Stomach (tissue), 9 donors: Measurements from ENCODE around the gene IGSF11. TPM values are rescaled to one million over a fixed set of nuclear protein-coding genes. Genes with fewer than 3 reads are reported as not detected.

Source experiments
- DNase-seq, 2 donors: peaks; one replicate each; pipeline versions ENCODE4 v3.0.0 to v3.0.0-alpha.2; 2013 to 2019
- H3K27ac ChIP-seq, 5 donors: fragments of 200-600 bp in 4 of 5; sonication (generic) in 4 of 5; one replicate each; pipeline ENCODE4 v1.5.1; 2013 to 2019; ENCODE audit warnings: mild to moderate bottlenecking in 1 of 5, moderate library complexity in 1 of 5
- H3K27me3 ChIP-seq, 3 donors: fragments of 200-600 bp; sonication (generic); one replicate each; pipeline ENCODE4 v1.5.1; 2017 to 2019; ENCODE audit warnings: mixed run types in 1 of 3
- H3K36me3 ChIP-seq, 4 donors: fragments of 200-600 bp; sonication (generic); 1 replicate in 3 of 4; 2 replicates in 1 of 4; pipeline ENCODE4 v1.5.1; 2016 to 2019
- H3K4me1 ChIP-seq, 4 donors: fragments of 200-600 bp; sonication (generic); one replicate each; pipeline ENCODE4 v1.5.1; 2016 to 2019
- H3K4me3 ChIP-seq, 4 donors: fragments of 200-600 bp; sonication (generic) in 3 of 4; one replicate each; pipeline ENCODE4 v1.5.1; 2016 to 2019; ENCODE audit warnings: mild to moderate bottlenecking in 1 of 4
- H3K9me3 ChIP-seq, 4 donors: fragments of 200-600 bp; sonication (generic); one replicate each; pipeline ENCODE4 v1.5.1; 2016 to 2019
- CTCF ChIP-seq, 7 experiments: fragments of 450-650 bp in 4 of 7; fragments of 200-600 bp in 3 of 7; sonication (generic) in 3 of 7; IDR thresholded peaks; one replicate each; pipeline ENCODE4 v1.5.1; 2016 to 2019; ENCODE audit warnings: antibody characterized with exemption in 7 of 7, control low read depth in 2 of 7, mild to moderate bottlenecking in 1 of 7
- EP300 ChIP-seq: sonication (generic); formaldehyde crosslinking; IDR thresholded peaks from one replicate; pipeline ENCODE4 v1.6.1; 2017; ENCODE audit warnings: antibody characterized with exemption
- POLR2A ChIP-seq, 4 donors: fragments of 450-650 bp; IDR thresholded peaks; one replicate each; pipeline ENCODE4 v1.6.1; 2016; ENCODE audit warnings: antibody characterized with exemption in 4 of 4, control low read depth in 2 of 4, mild to moderate bottlenecking in 1 of 4, moderate library complexity in 1 of 4
- POLR2AphosphoS5 ChIP-seq, 3 donors: sonication (generic); formaldehyde crosslinking; IDR thresholded peaks; one replicate each; pipeline ENCODE4 v1.6.1; 2016; ENCODE audit warnings: antibody characterized with exemption in 3 of 3
- WGBS, 5 donors: extraction: QIAGEN DNeasy Blood & Tissue Kit in 3 of 5; methylation state at CpG; one replicate each; pipeline versions ENCODE4 v1.1.5 to v1.1.7; 2013 to 2018; 5-methylcytosine and 5-hydroxymethylcytosine counted together
- intact Hi-C: fragments of 100-400 bp; cut with DNase I; formaldehyde crosslinking; loops from one replicate; pipeline ENCODE4 v1.15.1; 2023; ENCODE audit warnings: low total_unique reads
- polyA plus RNA-seq, 3 donors: library from polyadenylated mRNA; stranded (reverse); fragments of 200-250 nt; gene quantifications; one replicate each; pipeline ENCODE4 v1.2.3, GENCODE V29; 2013
- total RNA-seq, 5 donors: library from RNA; depleted of rRNA; stranded (reverse); fragments of >200 nt; gene quantifications; one replicate each; pipeline versions ENCODE4 v1.1.0 to v1.2.3, GENCODE V29; 2014 to 2016
- donor health status: healthy with polysubstance abuse.
- donor health status: Bipolar disorder and iron deficiency.
- donor health status: healthy.

The IGSF11 gene
- total and polyA plus RNA-seq, 8 donors, result 0.55 to 77.7 (median 5.1) TPM; not detected in 4

GRCh38 chr3:118987477-118987876 lies 47.2 kb downstream of the IGSF11 start:
- TF ChIP-seq CTCF (IDR thresholded peaks at IDR 0.05) (no peak), EP300 (no peak), POLR2AphosphoS5 (IDR thresholded peaks at IDR 0.05) (peak in 1 of 3 donors; percentile 24)
- intact Hi-C loops, result no loop called here
- Histone ChIP-seq H3K27ac (no peak overlapping the region), H3K27me3 (no peaks in the 10 kb centered on the region), H3K4me3 (no peak overlapping the region), H3K4me1 (peaks cover 0 to 34% (median 9%) of the 10 kb centered on the region in 4 donors), H3K9me3 (no peaks in the 10 kb centered on the region), H3K36me3 (no peaks in the 10 kb centered on the region)
- 6 to 22% (median 14%) methylated on average over 2 of the region's 2 CpGs for WGBS, 5 donors
- DNase-seq, result peak; percentile 69 to 72

DNA sequence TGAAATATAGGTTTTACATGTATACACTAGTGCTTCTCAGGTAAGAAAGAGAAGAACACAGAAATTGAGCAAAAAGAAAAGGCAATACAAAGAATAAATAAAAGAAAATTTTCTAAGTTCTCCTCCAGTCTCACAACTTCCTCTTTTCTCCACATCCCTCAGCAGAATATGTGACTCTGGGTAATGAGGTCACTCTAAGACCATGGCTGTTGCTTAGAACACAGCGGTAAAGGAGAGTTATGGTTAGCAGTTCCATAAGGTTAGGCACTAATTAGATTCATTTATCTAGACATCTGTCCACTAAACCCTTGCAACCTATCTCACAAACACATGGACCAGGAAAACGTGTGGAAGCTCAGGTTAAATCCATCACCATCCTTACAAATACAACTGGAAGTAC lies 47.9 kb downstream of the IGSF11 start:
- TF ChIP-seq POLR2A (IDR thresholded peaks at IDR 0.05), result no peak
- no peak for TF ChIP-seq CTCF (IDR thresholded peaks at IDR 0.05)
- TF ChIP-seq POLR2AphosphoS5 (IDR thresholded peaks at IDR 0.05), result no peak
- no peak for TF ChIP-seq EP300
- WGBS, 5 donors, result 63 to 78% (median 77%) methylated on average over 2 of the region's 2 CpGs
- intact Hi-C loops, result no loop called here
- Histone ChIP-seq H3K4me1 (peaks cover 0 to 34% (median 9%) of the 10 kb centered on the region in 4 donors), H3K36me3 (no peaks in the 10 kb centered on the region), H3K27me3 (no peaks in the 10 kb centered on the region), H3K9me3 (no peaks in the 10 kb centered on the region), H3K4me3 (no peak overlapping the region), H3K27ac (no peak overlapping the region)
- no peak for DNase-seq

DNA sequence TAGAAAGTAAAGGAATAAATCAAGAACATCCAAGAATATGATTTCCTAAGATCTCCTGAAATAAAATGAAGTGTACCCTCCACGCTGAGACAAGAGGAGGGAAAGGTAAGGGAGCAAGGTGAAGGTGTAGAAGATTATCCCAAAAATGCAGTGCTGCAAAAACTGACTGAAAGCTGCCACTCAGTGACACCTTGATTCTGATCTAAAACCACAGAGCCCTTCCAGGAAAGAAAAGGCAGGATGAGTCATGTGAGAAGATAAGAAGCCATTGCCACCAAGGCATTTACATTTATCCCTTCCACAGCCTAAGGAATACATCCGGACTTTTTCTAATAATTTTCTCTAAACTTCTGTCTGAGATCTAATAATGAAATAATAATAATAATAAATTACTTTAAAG lies 49.9 kb downstream of the IGSF11 start:
- peak overlapping the region in 1 of 5 donors; percentile 9 for H3K27ac ChIP-seq
- no peak overlapping the region for H3K4me3 ChIP-seq
- no peak for DNase-seq
- peaks cover 0 to 28% (median 9%) of the 10 kb centered on the region in 4 donors for H3K4me1 ChIP-seq
- TF ChIP-seq POLR2A (IDR thresholded peaks at IDR 0.05) (no peak), EP300 (no peak), CTCF (IDR thresholded peaks at IDR 0.05) (no peak), POLR2AphosphoS5 (IDR thresholded peaks at IDR 0.05) (no peak)
- H3K9me3 ChIP-seq, result no peaks in the 10 kb centered on the region
- intact Hi-C loops, result no loop called here
- 64 to 76% (median 70%) methylated on average over 2 of the region's 2 CpGs for WGBS, 5 donors
- no peaks in the 10 kb centered on the region for H3K36me3 ChIP-seq
- no peaks in the 10 kb centered on the region for H3K27me3 ChIP-seq

GRCh38 chr3:118981494-118982134 lies 53.0 kb downstream of the IGSF11 start:
- Histone ChIP-seq H3K9me3 (no peaks in the 10 kb centered on the region), H3K36me3 (no peaks in the 10 kb centered on the region), H3K4me3 (no peak overlapping the region), H3K27ac (no peak overlapping the region), H3K27me3 (no peaks in the 10 kb centered on the region), H3K4me1 (peaks cover 0 to 6% (median 1%) of the 10 kb centered on the region in 4 donors)
- no peak for DNase-seq
- intact Hi-C loops, result no loop called here
- TF ChIP-seq POLR2A (IDR thresholded peaks at IDR 0.05) (no peak), CTCF (IDR thresholded peaks at IDR 0.05) (no peak), EP300 (no peak), POLR2AphosphoS5 (IDR thresholded peaks at IDR 0.05) (no peak)
- WGBS, 5 donors, result 76 to 83% (median 77%) methylated on average over 6 of the region's 6 CpGs
